Measurements from ENCODE around the gene NPAS3.

NPAS3 gene

GRCh38 chr14:33736299-33736825, 797.7 kb downstream of the NPAS3 start:
- DNase-seq, result no peak

- no peak for DNase-seq
These were observed 798.3 kb downstream of the NPAS3 start for GRCh38 chr14:33736979-33737378.

GRCh38 chr14:33737446-33737845, 798.8 kb downstream of the NPAS3 start:
- DNase-seq, result no peak

GRCh38 chr14:33738029-33738428, 799.4 kb downstream of the NPAS3 start:
- DNase-seq, result no peak

GRCh38 chr14:33738491-33738890, 799.8 kb downstream of the NPAS3 start:
- no peak for DNase-seq

- DNase-seq, result no peak
These were observed 801.9 kb downstream of the NPAS3 start for GRCh38 chr14:33740531-33740930.

- no peak for DNase-seq
These were observed 803.5 kb downstream of the NPAS3 start for GRCh38 chr14:33742166-33742565.

GRCh38 chr14:33745163-33745562, 806.5 kb downstream of the NPAS3 start:
- DNase-seq, result no peak

- no peak for DNase-seq
These were observed 809.1 kb downstream of the NPAS3 start for GRCh38 chr14:33747749-33748148.

GRCh38 chr14:33754261-33754660, 815.6 kb downstream of the NPAS3 start:
- DNase-seq, result no peak

GRCh38 chr14:33755358-33755757, 816.7 kb downstream of the NPAS3 start:
- no peak for DNase-seq

- DNase-seq, result no peak
These were observed 818.2 kb downstream of the NPAS3 start for GRCh38 chr14:33756833-33757232.

GRCh38 chr14:33758547-33758946, 819.9 kb downstream of the NPAS3 start:
- no peak for DNase-seq

GRCh38 chr14:33762161-33762851, 823.6 kb downstream of the NPAS3 start:
- no peak for DNase-seq

- DNase-seq, result no peak
These were observed 826.4 kb downstream of the NPAS3 start for GRCh38 chr14:33764876-33765650.

- no peak for DNase-seq
These were observed 829.1 kb downstream of the NPAS3 start for GRCh38 chr14:33767586-33768457.

- DNase-seq, result no peak
These were observed 829.8 kb downstream of the NPAS3 start for GRCh38 chr14:33768458-33768830.

GRCh38 chr14:33773205-33774030, 834.7 kb downstream of the NPAS3 start:
- DNase-seq, result no peak

- DNase-seq, result no peak
These were observed 835.5 kb downstream of the NPAS3 start for GRCh38 chr14:33774161-33774560.

- no peak for DNase-seq
These were observed 836.2 kb downstream of the NPAS3 start for GRCh38 chr14:33774723-33775470.

GRCh38 chr14:33776871-33777270, 838.2 kb downstream of the NPAS3 start:
- no peak for DNase-seq

- DNase-seq, result no peak
These were observed 839.0 kb downstream of the NPAS3 start for GRCh38 chr14:33777681-33778080.

Data from activated CD4-positive, alpha-beta T cell treated with anti-CD3 and anti-CD28 coated beads, Interleukin-2, amount 50 U/mL, for 48 hours (primary cell).